Mammary epithelial cell (primary cell): Measurements from ENCODE around the gene PTPRJ.

Source experiments
- CTCF ChIP-seq, 2 donors: IDR thresholded peaks in 1 of 2; conservative IDR thresholded peaks in 1 of 2; 2 replicates each; pipeline ENCODE4 v1.5.1; 2011 to 2012; ENCODE audit warnings: inconsistent platforms in 2 of 2, low read length in 2 of 2, mild to moderate bottlenecking in 2 of 2, control low read depth in 1 of 2, low read depth in 1 of 2; ENCODE audit not compliant: insufficient read depth in 1 of 2; ENCODE audit errors: extremely low read depth in 1 of 2
- EZH2 ChIP-seq: IDR thresholded peaks from 2 replicates; pipeline ENCODE4 v1.6.1; 2012; ENCODE audit warnings: low read length, inconsistent platforms, borderline replicate concordance

GRCh38 chr11:48080301-48080861 lies 100.0 kb downstream of the PTPRJ start:
- TF ChIP-seq EZH2 (no peak), CTCF (conservative IDR thresholded peaks at IDR 0.05 in 1 of 2, IDR thresholded peaks at IDR 0.05 in 1 of 2; ENCODE audit: extremely low read depth in 1 of 2, insufficient read depth in 1 of 2, low read depth in 1 of 2, low read length in 2 of 2) (no peak)
